ENCODE measurements around the gene ALAS1.

GRCh38 chr3:52227766-52228165 lies 29.8 kb downstream of the ALAS1 start:
- TF ChIP-seq CTCF (IDR thresholded peaks at IDR 0.05; ENCODE audit: insufficient read depth, low read depth, low read length) (no peak), EZH2 (IDR thresholded peaks at IDR 0.05; ENCODE audit: insufficient read depth, low read length) (no peak)
